GM19025 (cell line): ENCODE data around the gene PCBP3.

Experiments
- ATAC-seq: cut with Tn5 transposase; IDR thresholded peaks from one replicate; pipeline ENCODE4 v1.9.1; 2021; ENCODE audit warnings: mild to moderate bottlenecking, low read depth, moderate library complexity; ENCODE audit not compliant: unreplicated experiment

The PCBP3 gene

GRCh38 chr21:45982758-45983648 is 339.5 kb downstream of the PCBP3 start:
- ATAC-seq = no peak

DNA sequence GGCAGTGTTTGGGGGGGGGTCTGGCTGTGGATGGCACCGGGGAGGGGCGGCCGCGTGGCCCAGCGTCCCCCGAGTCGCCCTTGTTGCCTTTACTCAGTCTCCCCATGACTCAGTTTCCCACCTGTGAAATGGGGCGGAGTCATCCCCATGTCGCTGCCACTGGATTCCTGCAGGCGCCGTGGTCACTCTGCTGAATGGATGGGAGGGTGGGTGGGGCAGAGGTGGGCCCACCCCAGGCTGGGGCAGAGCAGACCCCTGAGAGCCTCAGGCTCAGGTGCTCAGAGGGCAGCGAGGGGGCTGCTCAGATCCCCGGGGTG is 340.1 kb downstream of the PCBP3 start:
- ATAC-seq = no peak

DNA sequence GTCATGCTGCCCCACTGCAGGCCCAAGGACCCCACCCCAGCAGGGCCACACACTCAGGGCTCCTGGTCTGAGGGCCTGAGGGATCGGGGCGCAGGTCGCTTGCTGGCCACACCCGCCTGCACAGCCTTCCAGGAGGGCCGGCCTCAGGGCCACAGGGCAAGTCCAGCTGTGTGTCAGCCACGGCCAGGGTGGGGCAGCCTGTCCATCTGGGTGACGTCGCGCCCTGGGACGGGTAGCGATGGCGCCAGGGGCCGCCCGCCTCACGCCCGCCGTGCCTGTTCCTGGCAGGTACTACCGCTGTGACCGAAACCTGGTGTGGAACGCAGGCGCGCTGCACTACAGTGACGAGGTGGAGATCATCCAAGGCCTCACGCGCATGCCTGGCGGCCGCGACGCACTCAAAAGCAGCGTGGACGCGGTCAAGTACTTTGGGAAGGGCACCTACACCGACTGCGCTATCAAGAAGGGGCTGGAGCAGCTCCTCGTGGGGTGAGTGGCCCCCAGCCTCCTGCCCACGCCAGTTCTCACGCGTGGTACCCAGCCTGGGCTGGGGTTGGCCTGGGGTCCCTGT is 340.5 kb downstream of the PCBP3 start:
- no peak for ATAC-seq

GRCh38 chr21:45984584-45985095 is 341.1 kb downstream of the PCBP3 start:
- ATAC-seq = no peak

DNA sequence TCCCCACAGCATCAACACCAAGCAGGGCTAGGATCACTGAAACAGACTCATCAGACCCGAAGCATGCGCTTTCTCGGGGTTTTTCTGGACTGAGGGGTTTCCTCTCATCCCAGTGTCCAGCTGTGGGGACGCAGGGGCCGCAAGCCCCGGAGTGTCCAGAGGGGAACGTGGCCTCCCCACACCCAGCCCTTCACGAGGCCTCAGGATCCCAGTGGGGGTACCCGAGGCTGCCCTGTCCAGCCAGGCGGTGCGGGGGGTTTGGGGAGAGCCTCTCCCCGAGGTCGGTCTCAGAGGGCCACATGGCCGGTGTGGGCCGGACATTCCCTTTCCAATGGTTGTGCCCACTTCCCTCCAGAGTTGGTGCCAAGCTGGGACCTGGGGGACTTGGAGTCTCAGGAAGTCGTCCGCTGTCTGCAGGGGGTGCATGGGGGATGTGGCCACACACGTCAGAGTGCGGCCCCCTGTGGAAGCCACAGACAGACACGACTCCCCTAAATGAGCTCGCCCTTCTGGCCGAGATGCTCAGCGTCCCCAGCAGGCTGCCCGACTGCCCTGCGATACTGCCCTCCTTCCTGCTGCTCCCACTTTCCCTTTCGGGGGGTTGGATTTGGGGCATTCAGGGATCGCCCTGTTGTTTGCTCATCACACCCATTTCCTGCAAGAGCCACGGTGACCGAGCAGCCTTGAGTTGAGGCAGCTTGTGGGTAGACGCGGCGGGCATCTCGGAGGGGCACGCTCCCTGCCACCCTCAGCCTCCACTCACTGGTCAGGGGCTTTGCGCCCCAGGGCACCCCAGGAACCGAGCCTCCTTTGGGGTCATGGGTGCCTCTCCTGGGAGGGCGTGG is 342.2 kb downstream of the PCBP3 start:
- ATAC-seq = no peak

DNA sequence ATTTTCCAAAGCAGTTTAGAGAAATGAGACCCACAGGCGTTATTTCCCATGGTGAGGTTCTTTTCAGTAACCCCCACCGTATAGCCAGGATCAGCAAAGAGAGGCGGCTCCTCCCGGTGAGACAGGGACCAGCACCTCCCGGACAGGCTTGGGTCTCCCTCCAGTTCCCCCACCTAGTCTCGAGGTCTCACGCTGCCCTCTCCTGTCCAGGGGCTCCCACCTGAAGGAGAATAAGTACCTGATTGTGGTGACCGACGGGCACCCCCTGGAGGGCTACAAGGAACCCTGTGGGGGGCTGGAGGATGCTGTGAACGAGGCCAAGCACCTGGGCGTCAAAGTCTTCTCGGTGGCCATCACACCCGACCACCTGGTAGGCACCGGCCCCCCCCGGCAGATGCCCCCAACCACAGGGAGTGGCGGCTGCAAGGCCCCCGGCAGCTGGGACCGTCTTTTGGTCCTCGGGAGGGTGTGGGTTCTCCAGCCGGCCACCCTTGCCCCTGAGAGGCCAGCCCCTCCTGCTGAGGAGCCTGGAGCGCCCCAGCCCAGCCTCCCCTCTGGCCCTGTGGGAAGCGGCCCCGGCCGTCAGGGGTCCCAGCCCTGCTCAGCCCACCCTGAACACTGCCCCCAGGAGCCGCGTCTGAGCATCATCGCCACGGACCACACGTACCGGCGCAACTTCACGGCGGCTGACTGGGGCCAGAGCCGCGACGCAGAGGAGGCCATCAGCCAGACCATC is 343.0 kb downstream of the PCBP3 start:
- ATAC-seq = no peak

GRCh38 chr21:45987121-45987711 is 343.7 kb downstream of the PCBP3 start:
- no peak for ATAC-seq

DNA sequence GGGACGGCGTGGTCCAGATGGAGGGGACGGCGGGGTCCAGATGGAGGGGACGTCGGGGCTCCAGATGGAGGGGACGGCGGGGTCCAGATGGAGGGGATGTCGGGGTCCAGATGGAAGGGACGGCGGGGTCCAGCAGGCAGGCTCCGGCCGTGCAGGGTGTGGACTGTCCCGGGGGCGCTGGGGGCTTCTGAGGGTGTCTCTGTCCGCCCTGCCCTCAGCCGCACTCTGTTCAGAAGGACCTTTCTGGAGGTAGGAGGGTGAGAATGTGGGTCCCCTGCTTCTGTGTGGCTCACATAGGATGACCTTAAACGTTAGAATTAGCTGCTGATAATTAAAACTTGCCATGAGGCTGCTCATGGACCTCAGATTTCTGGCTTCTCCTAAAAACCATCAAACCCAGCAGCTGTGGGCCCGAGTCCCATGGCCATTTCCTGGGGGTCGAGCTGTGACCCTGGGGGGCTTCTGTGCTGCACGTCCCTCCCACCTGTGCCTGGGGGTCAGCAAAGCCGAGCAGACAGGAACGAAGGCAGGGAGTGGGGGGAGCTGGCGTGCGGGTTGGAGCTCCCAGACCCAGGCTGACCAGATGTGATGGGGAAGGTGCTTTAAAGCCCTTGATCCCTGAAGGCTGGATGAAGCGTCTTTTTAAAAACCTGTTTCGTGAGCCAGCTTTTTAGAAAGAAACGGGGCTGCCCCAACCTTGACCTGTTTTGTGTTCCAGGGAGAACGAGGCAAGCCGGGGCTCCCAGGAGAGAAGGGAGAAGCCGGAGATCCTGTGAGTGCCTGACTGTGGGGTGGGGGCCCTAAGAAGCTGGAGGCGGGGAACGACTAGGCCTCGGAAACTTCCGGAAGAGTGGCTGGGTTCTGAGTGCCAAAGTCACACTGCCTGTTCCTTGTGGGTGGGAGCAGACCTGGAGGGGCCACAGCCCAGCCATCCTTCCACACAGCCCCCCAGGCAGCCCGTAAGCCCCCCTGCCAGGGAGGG is 345.1 kb downstream of the PCBP3 start:
- no peak for ATAC-seq

GRCh38 chr21:45989355-45990048 is 346.0 kb downstream of the PCBP3 start:
- ATAC-seq = no peak

- ATAC-seq = no peak
Measured at GRCh38 chr21:45990049-45990711, 346.7 kb downstream of the PCBP3 start.

DNA sequence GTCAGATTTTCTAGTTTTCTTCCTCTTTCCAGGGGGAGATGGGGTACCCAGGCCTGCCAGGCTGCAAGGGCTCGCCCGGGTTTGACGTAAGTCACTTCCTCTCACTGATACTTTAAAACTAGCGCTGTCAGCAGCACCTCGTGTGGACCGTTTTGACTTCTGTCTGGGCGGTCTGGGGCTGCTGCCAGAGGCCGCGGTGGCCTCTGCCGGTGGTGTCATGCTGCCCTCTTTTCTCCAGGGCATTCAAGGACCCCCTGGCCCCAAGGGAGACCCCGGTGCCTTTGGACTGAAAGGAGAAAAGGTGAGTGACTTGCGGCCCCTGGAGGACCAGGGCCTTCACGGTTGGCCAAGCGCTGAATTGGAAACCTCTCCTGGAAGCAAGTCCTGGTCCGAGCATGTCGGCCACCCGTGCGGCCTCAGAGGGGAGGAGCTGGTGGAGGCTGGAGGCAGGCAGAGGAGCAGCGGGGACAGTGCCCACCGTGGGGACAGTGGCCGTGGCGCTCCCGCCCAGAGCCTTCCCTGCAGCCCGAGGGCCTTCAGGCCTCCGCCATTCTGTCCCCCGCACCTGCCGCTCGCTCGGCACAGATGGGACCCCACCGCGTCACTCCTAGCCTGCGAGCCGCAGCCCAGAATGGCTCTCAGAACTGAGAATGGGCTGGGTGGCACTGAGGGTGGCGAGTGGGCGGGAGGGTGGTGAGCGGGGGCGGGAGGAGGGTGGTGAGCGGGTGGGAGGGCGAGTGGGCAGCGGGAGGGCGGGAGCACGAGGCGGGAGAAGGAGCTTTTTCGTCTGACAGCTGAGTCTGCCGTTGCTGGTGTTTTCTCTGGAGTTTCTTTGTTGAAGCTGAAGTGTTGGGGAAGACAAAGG is 347.4 kb downstream of the PCBP3 start:
- no peak for ATAC-seq

DNA sequence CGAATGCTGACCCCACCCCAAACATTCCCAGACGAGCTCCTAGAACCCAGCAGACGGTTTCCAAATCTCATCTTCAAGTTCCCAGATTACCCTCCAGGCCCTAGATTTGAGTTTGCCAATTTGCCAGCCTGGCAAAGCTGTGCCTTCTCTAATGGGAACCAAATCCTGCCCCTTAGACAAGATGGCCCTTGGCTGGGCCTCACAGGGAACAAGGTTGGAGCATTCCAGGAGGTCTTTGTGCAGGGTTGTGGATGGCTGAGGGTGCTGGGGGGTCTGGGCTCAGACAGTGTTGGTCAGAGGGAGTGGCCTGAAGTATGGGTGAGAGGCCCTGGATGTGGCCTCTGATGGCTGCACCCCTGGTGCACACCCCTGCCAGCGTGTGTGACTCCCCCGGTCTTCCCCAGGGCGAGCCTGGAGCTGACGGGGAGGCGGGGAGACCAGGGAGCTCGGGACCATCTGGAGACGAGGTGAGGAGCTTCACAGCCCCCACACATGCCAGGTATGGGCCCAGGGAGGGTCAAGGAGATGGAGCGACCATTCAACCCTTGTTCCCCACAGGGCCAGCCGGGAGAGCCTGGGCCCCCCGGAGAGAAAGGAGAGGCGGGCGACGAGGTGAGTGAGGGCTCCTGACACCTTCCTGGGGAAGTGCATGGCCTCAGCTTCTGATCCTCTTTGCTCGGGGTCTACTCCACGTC is 348.2 kb downstream of the PCBP3 start:
- ATAC-seq = no peak
